ENCODE data around the gene GPA33. TPM values are rescaled to one million over a fixed set of nuclear protein-coding genes. Genes with fewer than 3 reads are reported as not detected.

GPA33 gene
- total RNA-seq, 4 donors from 2014 or later, result not detected

DNA sequence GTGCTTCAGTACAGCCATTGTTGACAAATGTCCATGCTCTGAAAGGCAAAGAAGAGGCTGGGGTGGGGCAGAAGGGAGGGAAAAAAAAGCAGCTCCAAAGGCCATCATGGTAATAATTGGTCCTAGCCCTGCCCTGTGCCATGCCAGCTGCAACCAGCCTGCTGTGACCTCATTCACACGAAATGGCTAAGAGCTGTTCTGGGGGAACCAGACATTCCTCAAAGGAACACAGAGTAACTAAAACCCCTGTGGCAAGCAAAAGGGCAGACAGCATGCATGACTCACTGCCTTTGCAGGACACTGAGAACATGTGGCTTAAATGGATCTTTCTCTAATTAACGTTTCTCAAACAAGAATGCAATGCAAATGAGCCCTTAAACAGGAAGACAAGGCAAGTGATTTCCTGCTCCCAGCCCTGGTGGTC lies 46.0 kb upstream of the GPA33 start:
- DNase-seq (ENCODE audit: low spot score in 2 of 2), result no peak
- H3K27ac ChIP-seq, result no peak overlapping the region
- H3K27me3 ChIP-seq, result no peaks in the 10 kb centered on the region
- no peaks in the 10 kb centered on the region for H3K4me1 ChIP-seq
- TF ChIP-seq EP300 (IDR thresholded peaks at IDR 0.05) (no peak), POLR2A (IDR thresholded peaks at IDR 0.05) (no peak)
- TF ChIP-seq, protein P1, sequence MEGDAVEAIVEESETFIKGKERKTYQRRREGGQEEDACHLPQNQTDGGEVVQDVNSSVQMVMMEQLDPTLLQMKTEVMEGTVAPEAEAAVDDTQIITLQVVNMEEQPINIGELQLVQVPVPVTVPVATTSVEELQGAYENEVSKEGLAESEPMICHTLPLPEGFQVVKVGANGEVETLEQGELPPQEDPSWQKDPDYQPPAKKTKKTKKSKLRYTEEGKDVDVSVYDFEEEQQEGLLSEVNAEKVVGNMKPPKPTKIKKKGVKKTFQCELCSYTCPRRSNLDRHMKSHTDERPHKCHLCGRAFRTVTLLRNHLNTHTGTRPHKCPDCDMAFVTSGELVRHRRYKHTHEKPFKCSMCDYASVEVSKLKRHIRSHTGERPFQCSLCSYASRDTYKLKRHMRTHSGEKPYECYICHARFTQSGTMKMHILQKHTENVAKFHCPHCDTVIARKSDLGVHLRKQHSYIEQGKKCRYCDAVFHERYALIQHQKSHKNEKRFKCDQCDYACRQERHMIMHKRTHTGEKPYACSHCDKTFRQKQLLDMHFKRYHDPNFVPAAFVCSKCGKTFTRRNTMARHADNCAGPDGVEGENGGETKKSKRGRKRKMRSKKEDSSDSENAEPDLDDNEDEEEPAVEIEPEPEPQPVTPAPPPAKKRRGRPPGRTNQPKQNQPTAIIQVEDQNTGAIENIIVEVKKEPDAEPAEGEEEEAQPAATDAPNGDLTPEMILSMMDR (IDR thresholded peaks at IDR 0.05), result no peak
- 12 to 19% methylated on average over 2 of the region's 2 CpGs for WGBS, 2 donors
- no peaks in the 10 kb centered on the region for H3K36me3 ChIP-seq
- H3K9me3 ChIP-seq, result no peaks in the 10 kb centered on the region
- no peak overlapping the region for H3K4me3 ChIP-seq

DNA sequence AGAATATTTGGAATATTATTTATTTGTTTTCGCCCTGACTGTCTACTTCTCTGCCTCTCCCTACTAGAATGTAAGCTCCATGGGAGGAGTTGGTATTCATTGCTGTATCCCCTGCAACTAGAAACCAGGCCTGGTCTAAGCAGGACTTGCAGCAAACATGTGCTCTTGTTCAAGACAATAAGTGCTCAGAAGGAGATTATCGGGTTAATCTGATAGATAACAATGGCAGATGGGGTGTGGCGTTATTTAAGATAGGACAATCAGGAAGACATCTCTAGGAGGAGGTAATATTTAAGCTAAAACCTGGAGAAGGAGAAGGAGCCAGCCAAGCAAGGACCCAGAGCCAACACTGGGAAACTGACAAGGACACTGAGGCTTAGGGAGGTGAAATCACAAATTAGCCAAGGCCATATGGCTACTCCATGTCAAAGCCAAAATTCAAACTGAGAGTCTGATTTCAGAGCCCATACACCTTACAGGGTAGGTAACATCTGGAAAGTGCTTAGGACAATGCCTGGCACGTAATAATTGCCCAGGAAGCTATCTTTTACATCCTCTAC lies 45.2 kb upstream of the GPA33 start:
- DNase-seq (ENCODE audit: low spot score in 2 of 2), result no peak
- no peaks in the 10 kb centered on the region for H3K36me3 ChIP-seq
- TF ChIP-seq, protein P1 (IDR thresholded peaks at IDR 0.05), result no peak
- TF ChIP-seq EP300 (IDR thresholded peaks at IDR 0.05), result no peak
- no peak for TF ChIP-seq POLR2A (IDR thresholded peaks at IDR 0.05)
- 69 to 87% methylated on average over 4 of the region's 4 CpGs for WGBS, 2 donors
- no peaks in the 10 kb centered on the region for H3K9me3 ChIP-seq
- H3K4me3 ChIP-seq, result no peak overlapping the region
- no peaks in the 10 kb centered on the region for H3K27me3 ChIP-seq
- H3K4me1 ChIP-seq, result no peaks in the 10 kb centered on the region
- no peak overlapping the region for H3K27ac ChIP-seq

DNA sequence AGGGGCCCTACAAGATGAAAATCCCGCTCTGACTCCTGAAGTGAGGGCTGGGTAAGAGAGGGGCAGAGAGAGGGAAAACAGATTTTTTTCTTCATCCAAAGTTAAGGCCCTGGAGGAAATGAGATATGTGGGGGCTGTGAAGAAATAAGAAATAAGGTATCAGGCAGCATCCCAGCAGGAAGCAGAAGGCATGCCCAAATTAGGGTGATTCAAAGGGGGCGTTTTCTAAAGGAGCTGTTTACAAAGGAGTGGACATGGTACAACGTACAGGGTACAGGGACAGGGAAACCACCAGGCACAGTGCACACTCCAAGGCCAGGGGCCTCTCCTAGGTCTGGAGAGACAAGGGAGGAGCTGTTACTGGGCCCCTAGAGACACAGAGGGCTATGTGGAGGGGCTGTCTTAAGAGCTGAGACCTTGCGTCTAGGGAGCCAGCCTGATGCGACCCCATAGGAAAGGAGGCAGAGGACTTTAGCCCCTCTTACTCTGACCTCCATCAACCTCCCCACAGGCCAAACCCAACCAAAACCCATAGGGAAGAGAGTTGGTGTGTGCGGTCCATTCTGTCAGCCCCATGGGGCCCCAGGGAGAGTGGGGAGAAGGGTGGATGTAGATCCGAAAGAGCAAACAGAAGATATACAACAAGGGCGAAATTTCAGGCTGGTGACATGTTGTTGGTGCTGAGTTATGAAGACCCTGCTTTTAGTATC lies 42.3 kb upstream of the GPA33 start:
- H3K27ac ChIP-seq, result no peak overlapping the region
- H3K27me3 ChIP-seq, result no peaks in the 10 kb centered on the region
- H3K9me3 ChIP-seq, result no peaks in the 10 kb centered on the region
- H3K4me1 ChIP-seq, result no peaks in the 10 kb centered on the region
- H3K36me3 ChIP-seq, result no peaks in the 10 kb centered on the region
- DNase-seq (ENCODE audit: low spot score in 2 of 2), result no peak
- 71 to 75% methylated on average over 8 of the region's 8 CpGs for WGBS, 2 donors
- TF ChIP-seq, protein P1 (IDR thresholded peaks at IDR 0.05), result no peak
- TF ChIP-seq EP300 (IDR thresholded peaks at IDR 0.05) (no peak), POLR2A (IDR thresholded peaks at IDR 0.05) (no peak)
- no peak overlapping the region for H3K4me3 ChIP-seq

DNA sequence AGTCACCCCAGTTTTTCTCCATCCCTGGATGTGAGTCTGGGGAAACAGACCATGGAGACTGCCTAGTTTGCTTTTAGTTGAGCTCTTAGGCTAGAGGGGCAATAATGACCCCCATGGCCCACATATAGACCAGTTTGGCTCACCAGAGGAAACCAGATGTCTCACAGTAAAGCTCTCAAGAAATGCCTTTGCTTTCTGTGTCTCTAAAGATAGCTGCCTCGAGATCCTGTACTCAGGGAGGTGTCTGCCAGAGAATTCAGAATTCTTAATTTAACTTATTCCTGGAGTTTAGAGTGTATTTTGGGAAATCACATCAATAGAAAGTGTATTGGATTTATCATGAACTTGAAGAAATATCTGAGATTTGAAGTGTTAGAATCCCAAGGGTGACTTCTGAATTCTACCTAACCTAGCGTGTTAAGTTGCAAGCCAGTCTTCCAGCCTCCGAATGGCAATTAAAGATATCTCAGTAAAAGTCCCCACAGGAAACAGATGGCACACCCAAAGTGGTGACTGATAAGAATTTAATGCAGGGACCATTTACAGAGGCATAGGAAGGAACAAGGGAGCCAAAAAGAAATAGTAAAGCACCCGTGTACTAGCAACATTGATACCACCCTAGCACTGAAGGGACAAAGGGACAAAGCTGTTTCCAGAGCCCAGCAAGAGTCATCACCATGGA lies 40.8 kb upstream of the GPA33 start:
- Histone ChIP-seq H3K4me1 (no peaks in the 10 kb centered on the region), H3K27ac (no peak overlapping the region), H3K9me3 (peaks cover 0 to 3% (median 0%) of the 10 kb centered on the region in 4 donors), H3K36me3 (no peaks in the 10 kb centered on the region), H3K4me3 (no peak overlapping the region), H3K27me3 (no peaks in the 10 kb centered on the region)
- DNase-seq (ENCODE audit: low spot score in 2 of 2), result no peak
- 69 to 74% methylated on average over 4 of the region's 4 CpGs for WGBS, 2 donors
- no peak for TF ChIP-seq POLR2A (IDR thresholded peaks at IDR 0.05)
- TF ChIP-seq, protein P1 (IDR thresholded peaks at IDR 0.05), result no peak
- TF ChIP-seq EP300 (IDR thresholded peaks at IDR 0.05), result no peak
